NT2/D1 (cell line): ENCODE results near the gene PSEN2.

ENCODE experiments used
- SUZ12 ChIP-seq: IDR thresholded peaks from 2 replicates; pipeline ENCODE4 v1.6.1; 2011; ENCODE audit not compliant: insufficient read length, insufficient read depth; ENCODE audit errors: extremely low read depth
- ZNF274 ChIP-seq: IDR thresholded peaks from 2 replicates; pipeline ENCODE4 v1.6.1; 2011; ENCODE audit warnings: mild to moderate bottlenecking, low read depth, low read length

DNA sequence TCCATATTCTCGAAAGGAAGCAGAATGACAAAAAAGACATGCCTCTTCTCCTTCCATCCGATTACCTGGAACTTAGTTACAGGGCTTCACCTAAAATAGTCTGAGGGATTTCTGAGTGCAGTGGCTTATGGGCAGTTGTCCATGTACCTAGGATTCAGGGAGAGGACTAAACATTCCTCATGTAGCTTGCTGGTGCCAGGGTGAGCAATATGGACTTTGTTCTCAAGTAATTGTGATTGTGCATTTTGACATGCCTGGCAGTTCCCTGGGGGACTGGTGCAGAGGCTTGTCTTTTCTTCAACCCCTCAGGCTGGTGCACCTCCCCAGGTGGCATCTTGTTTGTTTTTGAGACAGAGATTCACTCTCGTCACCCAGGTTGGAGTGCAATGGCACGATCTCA is 6.1 kb upstream of the PSEN2 start:
- TF ChIP-seq SUZ12: no peak
- no peak for TF ChIP-seq ZNF274
